Activated CD4-positive, alpha-beta T cell treated with anti-CD3 and anti-CD28 coated beads, Interleukin-2, amount 50 U/mL, for 16 hours (primary cell): Measurements from ENCODE around the gene NEMP2.
"Not testable (repeated sequence)": the region's sequence is repeated elsewhere in the genome, so short reads cannot be mapped to it uniquely, and the experiment has no call there.

Source experiments
- DNase-seq: peaks from one replicate; pipeline ENCODE4 v3.0.0-alpha.2; 2020

The NEMP2 gene

GRCh38 chr2:190486037-190486623 is 48.4 kb downstream of the NEMP2 start:
- no peak for DNase-seq

DNA sequence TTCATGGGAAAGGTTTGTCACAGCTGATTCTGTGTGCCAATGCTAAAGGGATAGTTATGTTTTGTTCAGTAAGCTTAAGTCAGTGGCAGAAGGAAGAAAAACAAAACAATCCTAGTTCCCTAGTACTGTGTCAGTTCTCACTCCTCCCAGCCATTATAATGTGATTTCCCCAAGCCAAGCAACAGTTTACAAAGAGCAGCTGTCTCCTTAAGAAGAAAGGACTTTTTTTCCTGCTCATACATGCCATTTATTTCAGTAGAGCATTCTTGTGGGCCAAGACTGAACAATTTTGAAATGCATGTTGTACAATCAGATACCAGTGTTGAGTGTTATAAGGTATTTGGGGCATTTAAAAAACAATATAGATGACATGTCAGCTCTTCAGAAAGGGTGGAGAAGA is 52.1 kb downstream of the NEMP2 start:
- no peak for DNase-seq

- DNase-seq: no peak
Measured at GRCh38 chr2:190481339-190481738, 53.2 kb downstream of the NEMP2 start.

- no peak for DNase-seq
Measured at GRCh38 chr2:190478572-190479195, 55.8 kb downstream of the NEMP2 start.

DNA sequence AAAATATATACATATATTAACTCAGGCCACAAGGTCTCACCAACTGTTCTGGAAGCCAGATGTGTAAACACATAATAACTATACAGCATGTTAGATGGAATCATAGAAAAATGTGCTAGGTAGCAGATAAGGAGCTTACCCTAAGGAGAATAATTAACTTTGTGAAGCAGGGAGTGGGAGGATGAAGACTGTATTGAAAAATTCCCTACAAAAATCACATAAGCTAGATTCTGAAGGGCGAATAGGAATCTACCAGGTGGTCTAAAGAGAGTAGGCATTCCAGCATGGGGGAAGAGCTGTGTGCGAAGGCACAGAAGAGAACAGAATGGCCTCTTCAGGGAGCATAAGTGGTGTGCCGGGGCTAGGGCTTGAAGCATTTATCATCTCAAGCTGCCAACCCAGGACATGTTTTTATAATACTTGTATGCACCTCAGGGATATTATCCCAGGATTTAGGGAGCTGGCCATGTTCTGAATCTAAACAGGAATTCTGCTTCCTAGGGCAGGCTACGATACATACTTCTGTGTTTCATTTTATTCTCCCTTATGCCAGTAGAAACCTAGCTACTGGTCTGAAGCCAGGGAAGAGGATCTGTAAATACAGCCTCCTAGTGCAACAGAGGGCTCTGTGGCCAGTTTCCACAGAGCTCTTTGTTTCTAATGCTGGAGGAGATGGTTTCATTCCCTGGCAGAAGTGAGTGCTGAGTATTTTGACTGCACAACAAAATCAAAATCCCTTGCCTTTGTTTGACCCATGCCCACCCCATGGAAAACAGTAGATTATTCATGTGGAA is 56.7 kb downstream of the NEMP2 start:
- no peak for DNase-seq

GRCh38 chr2:190470256-190470826 is 64.2 kb downstream of the NEMP2 start:
- no peak for DNase-seq

- DNase-seq: no peak
Measured at GRCh38 chr2:190469771-190470170, 64.8 kb downstream of the NEMP2 start.

DNA sequence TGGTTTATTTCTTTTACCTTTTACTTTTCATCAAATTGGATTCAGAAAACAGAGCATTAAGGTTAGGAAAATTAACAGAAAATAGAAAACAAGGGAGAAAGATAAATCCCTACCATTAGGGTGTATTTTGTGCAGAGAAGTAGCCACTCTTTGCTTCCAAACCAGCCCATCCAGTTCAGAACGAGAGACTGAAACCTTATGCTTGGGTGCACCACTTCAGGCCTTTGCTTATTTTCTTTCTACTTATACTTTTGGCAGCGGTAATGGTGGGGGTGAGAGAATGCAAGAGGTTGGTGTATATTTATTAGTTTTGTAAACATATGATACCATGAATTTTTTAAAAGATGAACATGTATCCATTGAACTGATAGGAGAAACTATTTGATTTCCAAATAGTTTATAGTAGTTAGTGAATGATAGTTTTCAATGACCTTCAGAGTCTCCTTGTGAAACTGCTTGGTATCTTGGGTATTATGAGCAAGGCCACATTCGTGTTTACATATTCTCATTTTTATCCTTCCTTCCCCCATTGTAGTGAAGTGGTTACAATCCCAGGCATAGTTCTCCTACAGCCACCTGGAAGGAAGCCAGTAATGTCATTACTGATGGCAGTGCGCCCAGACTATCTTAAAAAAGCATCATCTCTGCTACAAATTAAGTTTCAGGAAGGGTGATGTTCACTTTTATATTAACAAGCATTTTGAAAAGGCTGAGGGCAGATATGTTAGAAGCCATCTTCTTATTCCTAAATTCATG is 65.5 kb downstream of the NEMP2 start:
- no peak for DNase-seq

DNA sequence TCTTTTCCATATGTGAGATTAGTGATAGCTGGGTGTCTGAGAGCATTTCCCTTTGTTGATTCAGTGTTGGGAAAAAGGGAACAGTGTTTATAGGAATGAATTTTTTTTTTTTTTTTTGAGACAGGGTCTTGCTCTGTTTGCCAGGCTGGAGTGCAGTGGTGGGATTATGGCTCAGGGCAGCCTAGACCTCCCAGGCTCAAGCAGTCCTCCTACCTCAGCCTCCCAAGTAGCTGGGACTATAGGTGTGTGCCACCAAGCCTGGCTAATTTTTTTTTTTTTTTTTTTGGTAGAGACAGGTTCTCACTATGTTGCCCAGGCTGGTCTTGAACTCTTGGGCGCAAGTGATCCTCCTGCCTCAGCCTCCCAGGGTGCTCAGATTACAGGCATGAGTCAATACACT is 66.2 kb downstream of the NEMP2 start:
- DNase-seq: not testable (repeated sequence)

DNA sequence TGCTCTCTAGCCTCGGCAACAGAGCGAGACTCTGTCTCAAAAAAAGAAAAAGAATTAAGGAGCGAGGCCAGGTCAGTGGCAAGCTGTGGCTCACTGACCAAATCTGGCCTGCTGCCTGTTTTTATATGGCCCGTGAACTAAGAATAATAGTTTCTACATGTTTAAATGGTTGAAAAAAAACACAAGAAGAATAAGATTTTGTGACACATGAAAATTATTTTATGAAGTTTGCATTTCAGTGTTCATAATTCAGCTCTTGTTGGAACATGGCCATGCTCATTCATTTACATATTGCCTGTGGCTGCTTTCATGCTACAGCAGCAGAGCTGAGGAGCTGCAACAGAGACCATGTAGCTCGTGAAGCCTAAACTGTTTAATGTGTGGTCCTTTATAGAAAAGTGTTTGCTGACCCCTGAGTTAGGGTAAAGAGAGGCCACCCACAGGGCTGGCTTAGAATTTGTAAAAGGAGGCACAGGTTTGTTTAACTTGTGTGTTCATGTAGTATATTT is 66.9 kb downstream of the NEMP2 start:
- no peak for DNase-seq

- no peak for DNase-seq
Measured at GRCh38 chr2:190466819-190467446, 67.6 kb downstream of the NEMP2 start.

- DNase-seq: no peak
Measured at GRCh38 chr2:190465060-190465459, 69.5 kb downstream of the NEMP2 start.

DNA sequence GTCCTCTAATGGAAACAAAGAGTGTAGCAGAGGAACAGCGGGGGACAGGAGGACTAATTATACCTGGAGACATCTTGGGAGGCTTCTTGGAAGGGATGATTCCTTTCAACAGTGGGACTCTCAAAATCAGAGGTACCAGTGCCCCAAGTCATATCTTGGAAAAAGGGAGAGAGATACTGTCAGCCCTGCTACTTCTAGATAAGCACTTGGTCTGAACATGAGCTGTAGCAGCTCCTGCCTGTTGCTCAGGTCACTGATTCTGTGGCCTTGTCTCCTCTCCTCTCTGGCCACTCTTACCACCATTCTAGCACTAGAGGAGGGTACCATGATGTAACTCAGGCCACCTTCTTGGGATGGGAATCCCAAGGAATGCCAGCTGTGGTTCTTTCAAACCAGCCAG is 71.9 kb downstream of the NEMP2 start:
- DNase-seq: no peak

GRCh38 chr2:190462181-190462580 is 72.3 kb downstream of the NEMP2 start:
- no peak for DNase-seq

GRCh38 chr2:190460487-190460886 is 74.0 kb downstream of the NEMP2 start:
- no peak for DNase-seq

DNA sequence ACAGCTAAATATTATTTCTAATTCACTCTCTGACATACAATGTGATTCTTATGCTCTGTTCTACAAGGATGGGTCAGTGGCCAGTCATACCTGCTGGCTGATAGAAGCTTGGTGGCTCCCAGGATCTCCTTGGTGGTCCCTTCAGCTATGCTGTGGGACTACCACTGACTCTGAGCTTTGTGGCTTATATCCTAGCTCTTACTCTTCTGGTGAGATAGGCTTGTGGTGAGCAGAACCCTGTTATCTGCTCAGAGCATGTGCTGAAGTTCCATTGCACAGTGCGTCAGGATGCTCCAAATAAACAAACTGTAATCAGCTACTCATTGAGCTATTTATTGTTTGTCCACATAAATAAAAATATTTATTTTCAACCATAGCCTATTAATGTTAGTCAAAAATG is 74.6 kb downstream of the NEMP2 start:
- no peak for DNase-seq

DNA sequence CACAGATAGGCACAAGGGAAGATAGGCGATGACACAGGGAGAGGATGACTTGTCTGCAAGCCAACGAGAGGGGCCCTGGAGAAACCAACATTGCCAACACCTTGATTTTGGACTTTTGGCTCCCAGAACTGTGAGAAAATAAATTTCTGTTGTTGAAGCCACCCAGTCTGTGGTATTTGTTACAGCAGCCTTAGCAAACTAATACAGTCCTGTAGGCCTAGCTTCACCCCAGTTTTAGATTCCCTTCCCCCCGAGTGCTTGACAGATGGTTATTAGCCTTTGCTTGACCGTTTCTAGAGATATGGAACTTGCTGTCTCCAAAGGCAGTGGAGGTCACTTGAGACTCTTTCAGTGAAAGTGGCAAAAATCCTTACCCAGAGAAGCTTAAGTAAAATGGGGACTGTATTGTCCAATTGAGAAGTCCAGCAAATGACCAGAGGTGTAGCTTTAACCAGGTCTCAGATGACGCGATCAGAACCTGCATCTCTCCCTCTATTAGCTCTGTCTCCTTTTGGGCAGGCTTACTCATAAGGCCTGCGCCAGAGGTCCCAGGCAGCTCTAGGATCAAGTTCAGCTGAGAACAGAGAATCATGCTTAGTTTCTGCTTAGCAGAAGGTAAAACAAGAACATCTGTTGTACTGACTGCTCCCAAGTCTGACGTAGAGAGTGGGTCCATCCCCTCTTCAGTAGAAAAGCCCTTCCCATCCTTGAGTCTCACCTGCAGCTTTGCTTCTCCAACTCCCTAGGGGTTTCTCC is 76.0 kb downstream of the NEMP2 start:
- no peak for DNase-seq

- DNase-seq: no peak
Measured at GRCh38 chr2:190457256-190457655, 77.3 kb downstream of the NEMP2 start.

GRCh38 chr2:190456833-190457232 is 77.7 kb downstream of the NEMP2 start:
- no peak for DNase-seq

GRCh38 chr2:190455358-190456095 is 79.0 kb downstream of the NEMP2 start:
- no peak for DNase-seq

DNA sequence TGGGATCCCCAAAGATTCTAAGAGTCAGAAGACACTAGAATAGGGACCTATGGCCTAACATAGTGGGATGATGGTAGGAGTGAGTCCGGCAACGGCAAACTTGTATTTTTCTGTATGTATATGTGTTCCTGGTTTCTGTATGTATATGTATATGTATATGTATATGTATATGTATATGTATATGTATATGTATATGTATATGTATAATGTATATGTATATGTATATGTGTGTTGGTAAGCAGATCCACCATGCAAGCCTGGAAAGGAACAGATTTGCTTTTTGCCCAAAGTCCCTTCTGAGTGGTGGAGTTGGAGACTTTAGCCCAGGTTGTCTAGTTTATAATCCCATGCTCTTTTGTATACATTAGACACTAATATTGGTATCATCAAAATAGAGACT is 79.7 kb downstream of the NEMP2 start:
- DNase-seq: no peak
